Activated CD4-positive, CD25-positive, alpha-beta regulatory T cell treated with anti-CD3 and anti-CD28 coated beads, Interleukin-2, amount 50 U/mL, for 24 hours (primary cell): ENCODE results near the gene SLC1A2.

Experiments used
- ATAC-seq, 2 donors: fragments of 150-1000 bp; cut with Tn5 transposase; one replicate each; pipeline ENCODE4 v1.10.0; 2021; ENCODE audit warnings: mild to moderate bottlenecking in 1 of 2, moderate library complexity in 1 of 2

SLC1A2 gene

DNA sequence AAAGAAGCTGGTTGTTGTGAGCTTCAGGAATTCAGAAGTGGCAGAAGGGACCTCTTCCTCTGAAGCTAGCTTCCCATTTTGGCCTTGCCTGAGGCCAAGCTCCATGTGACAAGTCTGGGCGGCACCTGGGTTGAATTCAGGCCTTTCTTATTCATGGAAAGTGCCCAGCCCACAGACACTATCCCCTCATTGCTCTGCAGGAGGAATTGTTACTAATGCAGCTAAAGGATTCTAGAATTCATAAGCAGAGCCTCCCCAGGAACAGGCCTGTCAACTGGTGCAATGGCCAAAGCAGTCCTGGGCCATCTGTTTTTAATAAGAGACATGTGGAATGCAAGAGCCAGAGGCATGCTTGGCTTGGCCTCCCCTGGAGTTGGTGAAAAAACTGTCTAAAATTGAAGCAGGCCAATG lies 71.4 kb downstream of the SLC1A2 start:
- ATAC-seq = no peak

DNA sequence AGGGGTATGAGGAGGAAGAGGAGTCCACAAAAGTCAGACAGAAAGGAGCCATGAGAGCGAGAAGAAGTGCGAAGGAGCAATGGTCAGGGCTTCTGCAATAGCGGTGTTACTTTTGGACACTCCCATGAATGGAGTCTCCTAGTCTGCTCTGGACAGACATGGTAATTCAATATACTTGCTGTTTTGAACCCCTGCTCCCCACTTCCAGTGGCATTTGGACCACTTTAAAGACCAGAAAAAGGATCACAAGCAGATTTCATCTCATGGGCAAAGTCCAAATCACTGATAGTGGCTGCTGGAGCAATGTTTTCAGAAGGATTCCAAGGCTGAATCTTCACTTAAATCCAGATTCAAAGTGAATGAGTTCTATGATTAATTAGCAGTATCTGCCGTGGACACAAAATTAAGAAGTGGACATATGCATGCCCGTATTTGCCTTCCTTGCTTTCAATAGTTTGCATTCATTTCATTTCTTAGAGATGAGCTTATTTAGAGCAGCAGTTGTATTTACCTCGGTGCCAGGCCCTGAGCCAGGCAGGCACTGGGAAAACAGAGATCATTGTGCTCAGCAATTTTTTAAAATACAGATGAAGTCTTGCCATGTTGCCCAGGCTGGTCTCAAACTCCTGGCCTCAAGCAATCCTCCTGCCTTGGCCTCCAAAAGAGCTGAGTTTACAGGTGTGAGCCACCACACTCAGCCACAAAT lies 72.0 kb downstream of the SLC1A2 start:
- ATAC-seq = no peak

GRCh38 chr11:35346472-35347156 lies 72.7 kb downstream of the SLC1A2 start:
- no peak for ATAC-seq

DNA sequence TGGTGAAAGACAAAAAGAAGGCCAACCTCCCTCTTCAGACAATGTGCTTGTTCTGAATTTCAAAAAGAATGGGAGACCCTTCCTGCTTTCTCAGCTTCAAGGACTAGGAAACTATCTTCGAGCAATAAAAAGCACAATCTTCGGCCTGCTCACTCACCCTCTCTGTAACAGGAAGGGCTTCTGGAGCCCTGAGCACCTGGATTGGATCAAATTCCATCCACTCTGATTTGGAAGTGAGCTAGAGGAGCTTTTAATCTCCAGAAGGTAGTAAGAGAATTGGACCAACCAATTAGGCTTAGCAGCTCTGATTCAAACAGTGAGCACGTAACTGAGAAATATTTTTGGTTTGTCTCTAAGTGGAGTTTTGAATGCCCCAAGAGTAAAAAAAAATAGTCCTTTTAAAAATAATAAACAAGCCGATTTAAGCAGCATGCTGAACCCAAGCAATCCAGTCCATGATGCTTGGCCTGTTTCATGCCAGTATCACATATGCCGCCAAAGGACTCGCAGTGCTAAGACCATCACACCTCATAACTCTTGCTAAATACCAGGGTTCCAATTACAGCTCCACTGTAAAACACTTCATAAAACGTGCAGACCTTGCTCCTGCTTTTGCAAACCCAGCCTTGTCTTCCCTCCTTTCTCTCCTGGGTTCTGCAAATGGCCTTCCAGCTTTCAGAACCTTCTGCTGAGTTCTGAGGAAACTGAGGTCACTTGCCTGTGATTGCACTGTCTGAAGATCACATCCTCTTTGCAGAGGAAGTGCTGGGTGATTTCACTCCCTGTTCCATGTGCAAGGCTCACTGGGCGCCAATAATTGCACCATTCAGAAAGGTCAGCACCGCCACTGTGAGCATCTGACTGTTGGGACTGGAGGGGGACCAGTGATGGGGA lies 74.4 kb downstream of the SLC1A2 start:
- ATAC-seq = no peak

- peak; percentile 85 to 87 for ATAC-seq
Measured at GRCh38 chr11:35343033-35343598, 76.2 kb downstream of the SLC1A2 start.

- ATAC-seq = no peak
Measured at GRCh38 chr11:35340715-35341114, 78.6 kb downstream of the SLC1A2 start.

DNA sequence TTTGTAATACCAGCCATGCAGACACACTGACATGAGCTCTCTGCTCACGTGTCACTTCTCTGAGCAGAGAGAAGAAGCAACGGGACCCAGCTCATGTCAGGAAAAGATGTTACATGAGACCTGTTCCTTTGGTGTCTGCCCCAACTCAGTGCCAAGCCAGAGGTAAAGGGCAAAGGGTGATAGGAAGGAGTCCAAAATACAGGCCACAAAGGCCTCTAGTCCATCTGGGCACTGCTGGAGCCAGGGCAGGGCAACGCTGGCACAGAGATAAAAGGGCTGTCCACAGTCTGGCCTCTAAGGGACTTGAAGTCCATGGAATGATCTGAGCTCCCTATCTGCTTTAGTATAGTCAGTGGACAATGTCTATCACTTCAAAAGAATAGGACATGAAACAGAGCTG lies 79.3 kb downstream of the SLC1A2 start:
- no peak for ATAC-seq

GRCh38 chr11:35338921-35339320 lies 80.4 kb downstream of the SLC1A2 start:
- ATAC-seq = no peak

- no peak for ATAC-seq
Measured at GRCh38 chr11:35337914-35338305, 81.4 kb downstream of the SLC1A2 start.

GRCh38 chr11:35337136-35337913 lies 82.0 kb downstream of the SLC1A2 start:
- peak; percentile 93 to 94 for ATAC-seq

DNA sequence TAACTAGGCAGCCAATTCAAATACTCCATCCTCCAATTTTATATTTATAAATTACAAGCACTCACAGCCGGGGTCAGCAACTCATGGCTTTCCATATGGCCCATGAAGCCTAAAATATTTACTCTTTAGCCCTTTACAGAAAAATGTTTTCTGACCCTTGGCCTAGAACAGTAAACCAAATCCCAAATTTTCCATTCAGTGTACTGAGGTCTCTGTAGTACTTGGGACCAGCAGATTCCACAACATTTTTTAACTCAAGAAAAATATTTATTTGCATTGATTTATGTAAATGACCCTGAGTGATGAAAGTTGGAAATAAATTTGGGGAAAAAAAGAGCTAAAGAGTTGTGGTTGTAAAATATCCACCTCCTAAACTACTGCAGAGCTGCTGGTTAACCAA lies 82.6 kb downstream of the SLC1A2 start:
- ATAC-seq = no peak

DNA sequence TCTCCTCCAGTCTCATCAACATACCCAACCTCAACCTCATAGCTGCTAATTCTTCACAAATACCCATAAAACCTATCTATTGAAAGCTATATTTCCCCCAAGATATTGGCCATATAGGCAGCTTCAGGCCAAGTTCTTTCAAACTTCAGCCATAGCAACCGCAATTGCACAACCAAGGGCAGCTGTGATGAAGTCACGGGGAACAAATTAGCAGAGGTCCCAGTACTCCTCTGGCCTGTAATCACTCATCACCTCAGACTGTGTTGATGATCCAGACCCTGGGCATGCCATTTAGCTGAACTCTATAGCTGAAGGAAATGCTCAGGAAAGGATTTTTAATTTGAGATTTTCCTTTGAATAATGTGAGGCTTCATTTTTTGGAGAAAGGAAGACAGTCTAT lies 84.1 kb downstream of the SLC1A2 start:
- ATAC-seq = no peak

DNA sequence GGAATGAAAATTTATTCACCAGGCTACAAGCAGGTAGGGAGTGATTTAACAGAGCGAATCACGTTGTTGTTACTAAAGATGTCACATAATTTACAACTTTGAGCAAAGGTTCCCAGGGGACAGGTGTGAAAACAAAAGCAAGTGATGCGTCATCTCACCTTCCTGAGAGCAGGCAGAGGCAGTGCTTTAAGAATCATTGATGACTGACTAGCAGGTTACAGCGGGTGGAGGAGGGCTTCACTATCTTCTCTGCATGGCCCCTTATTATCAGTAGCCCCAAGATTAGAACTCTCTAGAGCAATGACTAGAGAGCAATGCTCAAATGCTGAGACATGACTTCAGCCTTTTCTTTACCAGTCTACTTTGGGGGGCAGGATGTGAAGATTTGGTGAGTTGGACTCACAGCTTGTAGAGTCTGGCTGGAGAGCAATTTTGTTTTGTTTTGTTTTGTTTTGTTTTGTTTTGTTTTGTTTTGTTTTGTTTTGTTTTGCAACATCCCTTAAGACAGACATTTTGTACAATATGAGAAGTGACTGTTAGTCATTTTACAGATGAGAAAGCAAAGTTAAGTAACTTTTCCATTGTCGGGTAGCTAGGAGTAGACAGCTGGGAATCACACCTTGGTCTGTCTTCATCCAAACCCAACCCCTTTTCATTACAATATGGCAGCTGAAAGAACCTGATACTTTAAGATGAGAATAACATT lies 84.8 kb downstream of the SLC1A2 start:
- ATAC-seq = peak; percentile 15 to 18

DNA sequence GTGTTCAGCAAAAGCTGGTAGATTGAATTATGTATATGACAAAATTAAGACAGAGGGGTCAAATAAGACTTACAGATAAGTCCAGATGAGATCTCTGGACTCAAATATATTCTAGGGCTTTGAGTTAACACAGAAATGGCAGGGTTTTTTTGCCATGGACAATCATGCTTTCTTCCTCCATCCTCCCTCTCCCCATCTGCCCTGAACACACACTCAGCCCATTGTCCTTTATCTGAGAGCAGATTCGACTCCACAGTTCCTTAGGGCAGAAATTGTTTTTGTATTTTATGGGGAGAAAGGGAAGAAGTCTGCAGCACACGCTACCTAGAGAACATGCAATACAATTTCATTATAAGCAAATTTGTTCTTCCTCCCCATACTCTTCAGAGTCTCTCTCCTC lies 86.8 kb downstream of the SLC1A2 start:
- no peak for ATAC-seq

GRCh38 chr11:35330931-35331330 lies 88.4 kb downstream of the SLC1A2 start:
- peak; percentile 68 to 76 for ATAC-seq

DNA sequence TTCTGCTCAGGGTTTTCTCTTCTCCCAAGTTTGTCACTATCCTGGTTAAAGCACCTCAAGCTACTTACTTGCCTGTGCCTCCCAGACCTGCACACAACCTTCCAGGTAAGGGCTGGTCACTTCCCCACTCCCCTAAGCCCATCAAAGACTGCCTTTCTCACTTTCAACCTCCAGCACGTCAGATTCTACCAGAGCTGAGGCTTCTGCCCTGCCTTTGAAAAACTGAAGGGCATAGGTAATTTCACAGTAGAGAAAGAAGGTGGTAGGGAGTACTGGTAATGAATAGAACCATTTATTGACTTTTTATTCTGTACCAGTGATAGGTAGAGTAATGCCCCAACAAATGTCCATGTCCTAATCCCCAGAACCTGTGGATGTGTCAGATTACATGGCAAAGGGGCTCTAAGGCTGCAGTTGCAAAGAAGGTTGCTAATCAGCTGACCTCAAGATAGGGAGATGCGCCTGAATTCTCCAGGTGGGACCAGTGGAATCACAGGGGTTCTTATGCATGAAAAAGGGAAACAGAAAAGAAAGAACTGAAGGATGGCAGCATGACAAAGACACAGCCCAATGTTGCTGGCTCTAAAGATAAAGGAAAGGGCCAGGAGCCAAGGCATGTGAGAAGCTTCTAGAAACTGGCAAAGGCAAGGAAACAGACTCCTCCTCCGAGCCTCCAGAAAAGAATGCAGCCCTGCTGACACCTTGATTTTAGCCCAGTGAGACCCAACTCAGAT lies 89.0 kb downstream of the SLC1A2 start:
- ATAC-seq = no peak

- no peak for ATAC-seq
Measured at GRCh38 chr11:35327829-35328228, 91.5 kb downstream of the SLC1A2 start.

- no peak for ATAC-seq
Measured at GRCh38 chr11:35326266-35326879, 93.0 kb downstream of the SLC1A2 start.

DNA sequence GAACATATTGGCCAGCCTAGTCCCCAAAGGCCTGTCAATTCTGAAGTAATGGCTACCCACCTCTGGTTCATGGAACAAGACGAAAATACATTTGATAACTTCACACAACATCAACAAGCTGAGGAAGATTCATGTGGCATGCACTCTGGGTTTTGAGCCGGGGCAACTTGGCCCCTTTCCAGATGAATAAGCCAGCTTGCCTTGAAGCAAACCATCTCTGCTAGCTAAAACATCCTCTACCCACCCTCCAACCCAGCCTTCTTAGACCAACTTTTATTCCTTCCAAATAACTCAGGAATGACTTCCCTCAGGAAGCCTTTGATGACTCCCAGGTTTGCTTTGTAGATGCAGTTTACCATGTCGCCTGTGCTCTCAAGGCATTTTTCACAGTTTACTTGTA lies 94.4 kb downstream of the SLC1A2 start:
- ATAC-seq = no peak

DNA sequence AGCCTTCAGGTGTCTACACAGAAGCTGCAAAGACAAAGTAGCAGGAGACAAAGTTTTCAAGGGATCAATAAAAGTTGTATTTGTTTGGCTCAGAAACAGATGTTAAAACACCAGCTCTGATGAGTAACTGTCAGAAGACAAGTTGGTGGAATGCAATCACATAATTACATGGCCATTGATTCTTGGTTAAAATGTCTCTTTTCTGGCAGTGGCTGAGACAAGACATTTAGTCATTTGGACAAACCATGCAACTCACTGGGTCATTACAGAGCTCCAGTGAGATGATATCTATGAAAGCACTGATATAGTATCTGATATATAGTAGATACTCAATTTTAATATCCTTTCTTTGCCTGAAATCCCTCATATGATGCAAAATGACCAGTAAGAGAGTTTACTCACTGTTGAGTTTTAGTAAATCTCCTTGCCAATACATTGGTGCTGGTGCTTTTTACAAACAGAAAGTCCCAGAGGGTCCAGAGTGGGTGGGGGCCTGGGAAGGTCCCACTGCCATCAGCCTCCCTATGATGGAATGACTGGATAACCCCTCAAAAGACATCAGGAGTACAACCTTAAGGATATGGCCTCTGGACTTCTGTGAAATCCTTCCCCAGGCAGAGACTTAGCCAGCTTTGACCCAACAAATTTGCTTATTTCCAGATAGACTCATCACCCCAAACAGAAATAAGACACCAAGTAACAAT lies 95.0 kb downstream of the SLC1A2 start:
- no peak for ATAC-seq
